ENCODE results near the gene DEAF1. TPM values are rescaled to one million over a fixed set of nuclear protein-coding genes. Genes with fewer than 3 reads are reported as not detected.

DEAF1 gene
- total and polyA plus RNA-seq, 2 of the 13 experiments (the other 11 are each of a cell fraction or from before 2014, with no cell fraction given), result 22.3 to 29.6 TPM

GRCh38 chr11:706957-707816 lies 12.2 kb upstream of the DEAF1 start (continued):
- 0 out of 2 replicates have a peak, but pooled peaks have one; percentile 23 for TF ChIP-seq PCBP1 (IDR thresholded peaks at IDR 0.05; ENCODE audit: borderline replicate concordance, low read depth, low read length)
- TF ChIP-seq ZNF292 (CRISPR knock-in tag; IDR thresholded peaks at IDR 0.05; ENCODE audit: borderline replicate concordance, low read depth), result no peak; the same call in 1 of the 2 replicates
- no peak; the same call in 1 of the 2 replicates for TF ChIP-seq BHLHE40 (IDR thresholded peaks at IDR 0.05; ENCODE audit: low read length)
- TF ChIP-seq ZBTB37 (CRISPR knock-in tag; IDR thresholded peaks at IDR 0.05), result peak; percentile 39; the same call in 1 of the 2 replicates
- peak; percentile 62 for TF ChIP-seq ZNF235 (CRISPR knock-in tag; IDR thresholded peaks at IDR 0.05; ENCODE audit: borderline replicate concordance)
- peak; percentile 6; the same call in 1 of the 2 replicates for TF ChIP-seq GZF1 (CRISPR knock-in tag; IDR thresholded peaks at IDR 0.05)
- no peak for TF ChIP-seq PLRG1 (conservative IDR thresholded peaks at IDR 0.05)
- TF ChIP-seq KDM4B (CRISPR knock-in tag; IDR thresholded peaks at IDR 0.05), result no peak; the same call in 1 of the 2 replicates
- peak; percentile 86 for TF ChIP-seq NRL (CRISPR knock-in tag; IDR thresholded peaks at IDR 0.05; ENCODE audit: borderline replicate concordance)
- TF ChIP-seq SMAD9 (CRISPR knock-in tag; IDR thresholded peaks at IDR 0.05), result no peak
- TF ChIP-seq BCL6 (CRISPR knock-in tag; IDR thresholded peaks at IDR 0.05), result peak; percentile 75
- no peak for TF ChIP-seq ZFP62 (CRISPR knock-in tag; IDR thresholded peaks at IDR 0.05)
- 0 out of 2 replicates have a peak, but pooled peaks have one; percentile 7 for TF ChIP-seq TCF7 (IDR thresholded peaks at IDR 0.05; ENCODE audit: low read depth)
- TF ChIP-seq MLLT10 (CRISPR knock-in tag; IDR thresholded peaks at IDR 0.05), result no peak
- peak; percentile 87; the same call in 1 of the 2 replicates for TF ChIP-seq NAIF1 (CRISPR knock-in tag; IDR thresholded peaks at IDR 0.05; ENCODE audit: borderline replicate concordance)
- TF ChIP-seq MEIS1 (CRISPR knock-in tag; IDR thresholded peaks at IDR 0.05; ENCODE audit: borderline replicate concordance), result peak; percentile 68; the same call in 1 of the 2 replicates
- no peak for TF ChIP-seq ZNF549 (CRISPR knock-in tag; IDR thresholded peaks at IDR 0.05)
- TF ChIP-seq ZNF558 (CRISPR knock-in tag; IDR thresholded peaks at IDR 0.05; ENCODE audit: borderline replicate concordance), result peak; percentile 86; the same call in 1 of the 2 replicates
- no peak for TF ChIP-seq ATAD3A (CRISPR knock-in tag; IDR thresholded peaks at IDR 0.05)
- no peak for TF ChIP-seq ZNF75D (CRISPR knock-in tag; IDR thresholded peaks at IDR 0.05; ENCODE audit: borderline replicate concordance)
- no peak for TF ChIP-seq PTBP1 (IDR thresholded peaks at IDR 0.05; ENCODE audit: low read depth, low read length, poor library complexity, severe bottlenecking)
- peak; percentile 81 for TF ChIP-seq DR1 (CRISPR knock-in tag; IDR thresholded peaks at IDR 0.05)
- peak; percentile 69; the same call in 1 of the 2 replicates for TF ChIP-seq ZNF615 (CRISPR knock-in tag; IDR thresholded peaks at IDR 0.05; ENCODE audit: borderline replicate concordance)
- peak; percentile 84 for TF ChIP-seq ZNF574 (CRISPR knock-in tag; IDR thresholded peaks at IDR 0.05)
- TF ChIP-seq ZNF282 (IDR thresholded peaks at IDR 0.05; ENCODE audit: partially characterized antibody), result no peak
- TF ChIP-seq MIXL1 (CRISPR knock-in tag; IDR thresholded peaks at IDR 0.05), result no peak
- 0 out of 2 replicates have a peak, but pooled peaks have one; percentile 49 for TF ChIP-seq DRAP1 (CRISPR knock-in tag; IDR thresholded peaks at IDR 0.05)
